ENCODE results near the gene UST.

DNA sequence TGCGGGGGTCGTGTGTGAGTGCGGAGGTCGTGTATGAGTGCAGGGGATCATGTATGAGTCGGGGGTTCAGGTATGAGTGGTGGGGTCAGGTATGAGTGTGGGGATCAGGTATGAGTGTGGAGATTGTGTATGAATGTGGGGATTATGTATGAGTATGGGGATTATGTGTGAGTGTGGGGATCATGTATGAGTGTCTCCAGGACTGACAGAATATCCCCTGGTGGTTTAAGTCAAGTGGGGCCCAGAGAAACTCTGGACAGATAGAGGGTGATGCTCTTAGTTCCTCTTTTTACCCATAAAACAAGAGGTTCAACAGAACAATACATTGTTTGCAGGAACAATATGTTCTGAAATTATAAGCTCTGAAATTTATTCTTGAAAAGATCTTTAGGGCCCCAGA, 131.9 kb downstream of the UST start:
- TF ChIP-seq, protein P1, sequence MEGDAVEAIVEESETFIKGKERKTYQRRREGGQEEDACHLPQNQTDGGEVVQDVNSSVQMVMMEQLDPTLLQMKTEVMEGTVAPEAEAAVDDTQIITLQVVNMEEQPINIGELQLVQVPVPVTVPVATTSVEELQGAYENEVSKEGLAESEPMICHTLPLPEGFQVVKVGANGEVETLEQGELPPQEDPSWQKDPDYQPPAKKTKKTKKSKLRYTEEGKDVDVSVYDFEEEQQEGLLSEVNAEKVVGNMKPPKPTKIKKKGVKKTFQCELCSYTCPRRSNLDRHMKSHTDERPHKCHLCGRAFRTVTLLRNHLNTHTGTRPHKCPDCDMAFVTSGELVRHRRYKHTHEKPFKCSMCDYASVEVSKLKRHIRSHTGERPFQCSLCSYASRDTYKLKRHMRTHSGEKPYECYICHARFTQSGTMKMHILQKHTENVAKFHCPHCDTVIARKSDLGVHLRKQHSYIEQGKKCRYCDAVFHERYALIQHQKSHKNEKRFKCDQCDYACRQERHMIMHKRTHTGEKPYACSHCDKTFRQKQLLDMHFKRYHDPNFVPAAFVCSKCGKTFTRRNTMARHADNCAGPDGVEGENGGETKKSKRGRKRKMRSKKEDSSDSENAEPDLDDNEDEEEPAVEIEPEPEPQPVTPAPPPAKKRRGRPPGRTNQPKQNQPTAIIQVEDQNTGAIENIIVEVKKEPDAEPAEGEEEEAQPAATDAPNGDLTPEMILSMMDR (conservative IDR thresholded peaks at IDR 0.05 in 1 of 2, IDR thresholded peaks at IDR 0.05 in 1 of 2; ENCODE audit: extremely low read depth in 1 of 2, insufficient read depth in 1 of 2, low read depth in 1 of 2, low read length in 2 of 2) = no peak
- TF ChIP-seq EZH2 (IDR thresholded peaks at IDR 0.05; ENCODE audit: borderline replicate concordance, low read length) = no peak

Data from mammary epithelial cell (primary cell).